SHP77 (cell line): Measurements from ENCODE around the gene ADD1.

Source experiments
- DNase-seq, 2 experiments: peaks; one replicate each; lab custom pipeline; 2025; lab: John Stamatoyannopoulos, UW

ADD1 gene

GRCh38 chr4:2834001-2834921 is 9.4 kb upstream of the ADD1 start:
- no peak for DNase-seq

- no peak for DNase-seq
These were observed 7.7 kb upstream of the ADD1 start for GRCh38 chr4:2835978-2836377.

GRCh38 chr4:2836391-2836859 is 7.2 kb upstream of the ADD1 start:
- no peak for DNase-seq

- no peak for DNase-seq
These were observed 6.3 kb upstream of the ADD1 start for GRCh38 chr4:2837110-2837903.

DNA sequence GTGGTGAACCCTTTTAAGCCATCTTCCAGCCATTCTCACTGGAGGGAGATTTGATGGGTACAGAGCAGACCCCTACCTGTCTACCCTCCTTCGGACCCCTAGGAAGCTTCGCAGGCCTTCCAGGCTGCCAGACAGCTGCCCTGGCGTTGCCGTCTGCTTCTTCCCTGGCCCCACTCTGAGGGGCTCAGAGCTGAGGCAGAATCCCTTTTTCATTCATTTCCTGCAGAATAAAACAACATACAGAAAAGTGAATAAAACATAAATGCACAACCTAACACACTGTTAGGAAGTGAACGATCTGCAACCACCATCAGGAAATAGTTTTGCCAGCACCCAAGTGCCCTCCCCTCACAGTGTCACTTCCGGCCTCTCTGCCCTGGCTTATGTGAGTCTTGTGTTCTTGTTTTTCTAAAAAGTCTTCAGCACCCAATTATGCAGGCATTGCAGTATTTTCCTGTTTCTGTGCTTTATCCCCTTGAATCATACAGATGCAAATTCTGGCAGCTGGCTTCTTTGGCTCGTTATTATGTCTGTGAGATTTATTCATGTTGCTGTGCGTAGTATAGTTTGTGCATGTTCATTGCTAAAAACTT is 5.6 kb upstream of the ADD1 start:
- no peak for DNase-seq

GRCh38 chr4:2839060-2839459 is 4.6 kb upstream of the ADD1 start:
- no peak for DNase-seq

DNA sequence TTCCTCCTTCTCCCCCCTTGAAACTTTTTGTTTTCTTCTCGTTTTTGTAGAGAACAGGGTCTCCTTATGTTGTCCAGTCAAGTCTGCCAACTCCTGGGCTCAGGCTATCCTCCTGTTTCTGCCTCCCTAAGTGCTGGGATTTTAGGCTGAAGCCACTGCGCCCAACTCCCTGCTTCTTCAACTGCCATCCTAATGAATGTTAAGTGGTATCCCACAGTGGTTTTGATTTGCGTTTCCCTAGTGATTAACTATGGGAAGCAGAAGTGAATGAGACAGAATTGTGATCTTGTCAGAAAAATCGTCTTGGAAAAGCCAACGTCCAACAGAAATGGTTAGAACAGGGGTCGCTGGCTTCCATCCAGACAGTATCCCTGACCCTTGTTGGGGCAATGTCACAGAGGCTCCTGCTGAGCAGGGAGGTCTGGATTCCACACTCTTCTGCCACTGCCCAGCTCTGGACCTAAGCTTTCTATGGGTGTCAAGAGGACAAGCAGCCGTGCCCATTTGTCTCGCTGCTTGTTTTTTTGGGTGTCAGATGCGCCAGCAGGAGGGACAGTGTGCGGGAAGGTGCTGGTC is 869 bp upstream of the ADD1 start:
- peak in 1 of 2 experiments; percentile 4 for DNase-seq

GRCh38 chr4:2843941-2844584 is 419 bp downstream of the ADD1 start:
- no peak for DNase-seq

- no peak for DNase-seq
These were observed 2.5 kb downstream of the ADD1 start for GRCh38 chr4:2846172-2846571.

DNA sequence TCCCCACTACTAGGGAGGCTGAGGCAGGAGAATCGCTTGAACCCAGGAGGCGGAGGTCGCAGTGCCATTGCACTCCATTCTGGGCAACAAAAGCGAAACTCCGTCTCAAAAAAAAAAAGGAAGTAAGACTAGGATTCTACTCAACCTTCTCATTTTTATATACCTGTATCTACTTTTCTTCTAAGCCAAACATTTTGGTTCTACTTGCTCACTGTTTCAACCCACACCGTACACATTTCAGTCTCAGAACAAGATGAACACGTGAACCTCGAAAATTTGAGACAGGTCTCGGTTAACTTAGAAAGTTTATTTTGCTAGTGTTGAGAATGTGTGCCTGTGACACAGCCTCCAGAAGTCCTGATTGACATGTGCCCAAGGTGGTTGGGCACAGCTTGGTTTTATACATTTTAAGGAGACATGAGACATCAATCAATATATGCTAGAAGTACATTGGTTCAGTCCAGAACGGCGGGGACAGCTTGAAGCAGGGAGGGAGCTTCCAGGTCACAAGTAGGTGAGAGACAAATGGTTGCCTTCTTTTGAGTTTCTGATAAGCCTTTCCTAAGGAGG is 3.7 kb downstream of the ADD1 start:
- DNase-seq = no peak

GRCh38 chr4:2848449-2848848 is 4.8 kb downstream of the ADD1 start:
- no peak for DNase-seq

- no peak for DNase-seq
These were observed 5.9 kb downstream of the ADD1 start for GRCh38 chr4:2849267-2850152.

DNA sequence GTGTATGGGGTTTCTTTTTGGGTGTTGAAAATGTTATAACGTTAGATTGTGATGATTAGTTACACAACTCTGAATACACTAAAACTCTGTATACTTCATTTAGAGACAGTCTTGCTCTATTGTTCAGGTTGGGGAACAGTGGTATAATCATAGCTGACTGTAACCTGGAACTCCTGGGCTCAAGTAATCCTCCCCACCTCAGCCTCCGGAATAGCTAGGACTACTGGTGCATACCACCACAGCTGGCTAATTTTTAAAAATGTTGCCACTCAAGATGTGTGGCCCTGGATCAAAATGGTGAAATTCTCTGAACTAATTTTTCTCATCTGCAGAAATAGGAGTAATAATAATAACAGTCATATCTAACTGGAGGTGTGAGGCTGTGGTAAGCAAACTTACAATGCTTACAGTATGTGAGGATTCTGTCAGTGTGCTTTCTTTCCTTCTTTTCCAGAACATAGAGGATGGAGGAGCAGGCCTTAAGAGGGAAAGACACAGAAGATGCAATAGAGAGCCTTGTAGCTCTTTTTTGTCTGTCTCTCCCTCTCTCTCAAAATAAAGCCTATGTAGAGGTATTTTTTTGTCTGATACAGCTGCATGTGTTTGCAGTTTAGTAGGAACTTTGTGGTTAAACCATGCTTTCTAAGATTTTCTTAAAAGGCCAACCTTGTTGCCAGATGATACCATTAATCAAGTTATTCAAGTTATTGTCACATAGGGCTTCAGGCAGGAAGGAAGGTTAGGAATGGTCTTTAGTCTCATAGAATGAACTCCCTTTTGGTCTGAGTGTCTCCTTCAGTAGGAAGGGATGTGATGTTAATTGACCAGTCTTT is 7.5 kb downstream of the ADD1 start:
- no peak for DNase-seq

DNA sequence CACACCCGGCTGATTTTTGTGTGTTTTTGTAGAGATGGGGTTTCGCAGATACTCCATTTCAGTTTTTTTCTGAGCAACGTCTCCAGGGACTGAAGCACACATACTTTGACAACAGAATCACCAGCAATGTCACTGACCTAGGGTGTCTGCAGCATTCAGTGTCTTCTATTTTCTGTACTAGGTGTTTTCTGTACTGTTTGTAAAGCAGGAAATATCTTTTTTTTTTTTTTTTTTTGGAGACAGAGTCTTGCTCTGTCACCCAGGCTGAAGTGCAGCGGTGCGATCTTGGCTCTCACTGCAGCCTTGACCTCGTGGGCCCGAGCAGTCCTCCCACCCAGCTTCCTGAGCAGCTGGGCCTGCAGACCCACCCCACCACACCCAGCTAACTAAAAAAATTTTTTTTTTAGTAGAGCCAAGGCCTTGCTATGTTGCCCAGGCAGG is 8.9 kb downstream of the ADD1 start:
- DNase-seq = no peak

DNA sequence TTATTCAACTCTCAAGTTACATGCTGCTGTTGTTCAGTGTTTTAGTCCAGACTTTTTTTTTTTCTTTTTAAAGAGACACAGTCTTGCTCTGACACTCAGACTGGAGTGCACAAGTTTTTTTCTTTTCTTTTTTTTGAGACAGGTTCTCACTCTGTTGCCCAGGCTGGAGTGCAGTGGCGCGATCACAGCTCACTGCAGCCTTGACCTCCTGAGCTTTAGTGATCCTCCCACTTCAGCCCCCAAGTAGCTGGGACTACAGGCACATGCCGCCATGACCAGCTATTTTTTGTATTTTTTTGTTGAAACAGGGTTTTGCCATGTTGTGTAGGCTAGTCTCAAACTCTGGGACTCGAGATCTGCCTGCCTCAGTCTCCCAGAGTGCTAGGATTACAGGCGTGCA is 11.9 kb downstream of the ADD1 start:
- DNase-seq = no peak

DNA sequence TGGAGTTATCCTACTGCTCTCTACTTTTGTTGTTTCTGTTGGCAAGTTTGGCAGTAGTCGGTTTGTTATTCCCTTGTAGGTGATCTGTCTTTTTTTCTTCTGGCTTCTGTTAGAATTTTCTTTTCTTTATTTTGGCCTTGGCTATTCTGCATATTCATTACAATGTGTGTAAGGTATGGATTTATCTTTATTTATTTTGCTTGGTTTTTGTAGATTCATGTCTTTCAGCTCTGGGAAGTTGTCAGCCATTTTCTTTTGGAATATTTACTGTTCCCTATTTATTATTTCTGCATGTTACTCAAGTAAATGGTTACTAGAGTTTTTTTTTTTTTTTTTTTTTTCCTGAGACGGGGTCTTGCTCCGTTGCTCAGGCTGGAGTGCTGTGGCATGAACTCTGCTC is 12.6 kb downstream of the ADD1 start:
- no peak for DNase-seq

- DNase-seq = no peak
These were observed 13.8 kb downstream of the ADD1 start for GRCh38 chr4:2857349-2857927.

DNA sequence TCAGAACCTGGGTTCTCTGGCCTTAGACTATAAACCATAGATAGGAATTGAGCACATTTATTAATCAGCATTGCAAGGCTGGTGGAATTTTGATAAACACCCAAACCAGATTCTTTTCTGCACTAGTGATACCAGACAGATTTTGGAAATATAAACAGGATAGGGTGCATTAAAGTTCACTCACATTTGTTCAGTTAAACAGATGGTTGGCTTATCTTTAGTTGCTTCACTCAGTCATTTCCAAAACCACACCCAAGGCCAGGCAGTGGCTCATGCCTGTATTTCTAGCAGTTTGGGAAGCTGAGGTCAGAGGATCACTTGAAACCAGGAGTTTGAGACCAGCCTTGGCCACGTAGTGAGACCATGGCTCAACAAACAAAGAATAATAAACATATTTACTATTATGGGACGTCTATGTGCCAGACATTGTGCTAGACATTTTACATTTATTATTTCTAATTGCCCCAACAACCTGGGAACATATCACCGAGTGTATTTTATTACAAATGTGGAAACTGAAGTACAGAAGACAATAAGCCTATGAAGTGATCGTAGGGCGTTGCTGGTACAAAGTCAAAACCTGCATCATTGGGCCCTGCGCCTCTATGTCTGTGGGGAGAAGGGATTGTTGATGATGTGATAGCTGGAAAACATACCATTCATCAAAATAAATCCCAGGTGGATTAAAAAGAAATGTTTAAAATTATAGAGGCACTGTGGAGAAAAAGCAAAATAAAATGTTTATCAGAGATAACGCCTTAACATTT is 15.0 kb downstream of the ADD1 start:
- DNase-seq = no peak
